RWPE2 (cell line): Measurements from ENCODE around the gene CLDN12.
"Not testable (repeated sequence)": the region's sequence is repeated elsewhere in the genome, so short reads cannot be mapped to it uniquely, and the experiment has no call there.

Experiments
- ATAC-seq: fragments of 200-7000 bp; cut with Tn5 transposase; 3 replicates; pipeline ENCODE4 v1.9.1; 2021; ENCODE audit warnings: low read depth
- DNase-seq: peaks from one replicate; pipeline ENCODE4 v3.0.0-alpha.2; 2020; ENCODE audit warnings: low spot score
- H3K27ac ChIP-seq: fragments of 450-650 bp; 2 replicates; pipeline ENCODE4 v1.5.1; 2017; ENCODE audit warnings: mild to moderate bottlenecking; ENCODE audit not compliant: poor library complexity, severe bottlenecking
- H3K27me3 ChIP-seq: fragments of 250-450 bp; sonication (Bioruptor Pico); 2 replicates; pipeline ENCODE4 v1.5.1; 2021; ENCODE audit warnings: mild to moderate bottlenecking, moderate library complexity; ENCODE audit not compliant: insufficient read depth, poor library complexity, severe bottlenecking
- H3K36me3 ChIP-seq: fragments of 250-450 bp; sonication (Bioruptor Pico); 2 replicates; pipeline ENCODE4 v1.5.1; 2020; ENCODE audit warnings: low read depth, mild to moderate bottlenecking, moderate library complexity
- H3K4me1 ChIP-seq: fragments of 250-450 bp; sonication (Bioruptor Pico); 2 replicates; pipeline ENCODE4 v1.5.1; 2021; ENCODE audit warnings: mild to moderate bottlenecking, moderate library complexity; ENCODE audit not compliant: insufficient read depth, poor library complexity, severe bottlenecking
- H3K4me3 ChIP-seq: fragments of 250-450 bp; sonication (Bioruptor Pico); 2 replicates; pipeline ENCODE4 v1.5.1; 2021; ENCODE audit warnings: mild to moderate bottlenecking, moderate library complexity; ENCODE audit not compliant: severe bottlenecking
- H3K9me3 ChIP-seq: fragments of 250-450 bp; sonication (Bioruptor Pico); 2 replicates; pipeline ENCODE4 v1.5.1; 2021; ENCODE audit warnings: mild to moderate bottlenecking, moderate library complexity; ENCODE audit not compliant: severe bottlenecking
- CTCF ChIP-seq: fragments of 450-650 bp; IDR thresholded peaks from one replicate; pipeline ENCODE4 v1.5.1; 2017; ENCODE audit warnings: mild to moderate bottlenecking, moderate library complexity; ENCODE audit not compliant: poor library complexity, severe bottlenecking

Gene CLDN12

GRCh38 chr7:90458104-90458503, 54.8 kb downstream of the CLDN12 start:
- H3K27ac ChIP-seq = no peak overlapping the region
- H3K27me3 ChIP-seq = no peaks in the 10 kb centered on the region
- no peak for DNase-seq
- TF ChIP-seq CTCF = no peak
- H3K36me3 ChIP-seq = no peaks in the 10 kb centered on the region
- peaks cover 6% of the 10 kb centered on the region for H3K4me1 ChIP-seq
- no peak overlapping the region for H3K4me3 ChIP-seq
- no peak for ATAC-seq
- H3K9me3 ChIP-seq = no peaks in the 10 kb centered on the region

- Histone ChIP-seq H3K27me3 (no peaks in the 10 kb centered on the region), H3K27ac (no peak overlapping the region), H3K9me3 (peaks cover 8% of the 10 kb centered on the region), H3K4me1 (peaks cover 6% of the 10 kb centered on the region), H3K4me3 (no peak overlapping the region), H3K36me3 (no peaks in the 10 kb centered on the region)
- no peak for ATAC-seq
- TF ChIP-seq CTCF = no peak
- no peak for DNase-seq
Measured at GRCh38 chr7:90459888-90460287, 56.6 kb downstream of the CLDN12 start.

- no peak overlapping the region for H3K4me3 ChIP-seq
- TF ChIP-seq CTCF = no peak
- H3K27me3 ChIP-seq = no peaks in the 10 kb centered on the region
- no peaks in the 10 kb centered on the region for H3K4me1 ChIP-seq
- DNase-seq = no peak
- H3K36me3 ChIP-seq = no peaks in the 10 kb centered on the region
- H3K27ac ChIP-seq = no peak overlapping the region
- H3K9me3 ChIP-seq = peaks cover 8% of the 10 kb centered on the region
- ATAC-seq = no peak
Measured at GRCh38 chr7:90461219-90461618, 58.0 kb downstream of the CLDN12 start.

GRCh38 chr7:90463151-90463628, 59.9 kb downstream of the CLDN12 start:
- not testable (repeated sequence) for H3K9me3 ChIP-seq, H3K4me1 ChIP-seq, H3K36me3 ChIP-seq, ATAC-seq, DNase-seq, H3K27ac ChIP-seq, H3K27me3 ChIP-seq, H3K4me3 ChIP-seq
